Esophagus squamous epithelium (tissue), 4 donors: Measurements from ENCODE around the gene STK32C.
"Not testable (repeated sequence)": the region's sequence is repeated elsewhere in the genome, so short reads cannot be mapped to it uniquely, and the experiment has no call there.

Experiments
- CTCF ChIP-seq, 6 experiments: fragments of 450-650 bp in 4 of 6; fragments of 200-600 bp in 2 of 6; sonication (generic) in 2 of 6; IDR thresholded peaks; one replicate each; pipeline ENCODE4 v1.5.1; 2016 to 2019; ENCODE audit warnings: antibody characterized with exemption in 6 of 6, mild to moderate bottlenecking in 4 of 6, moderate library complexity in 4 of 6
- POLR2A ChIP-seq, 4 donors: fragments of 450-650 bp; IDR thresholded peaks; one replicate each; pipeline ENCODE4 v1.6.1; 2017; ENCODE audit warnings: antibody characterized with exemption in 4 of 4, mild to moderate bottlenecking in 4 of 4, moderate library complexity in 3 of 4

GRCh38 chr10:132295481-132295880, 12.3 kb downstream of the STK32C start:
- TF ChIP-seq CTCF, POLR2A (IDR thresholded peaks at IDR 0.05): not testable (repeated sequence)
